Loucy (cell line): ENCODE results near the gene STAB2.

ENCODE experiments used
- H2AFZ ChIP-seq: fragments of 200-600 bp; sonication (generic); 2 replicates; pipeline ENCODE4 v1.6.0; 2016; ENCODE audit warnings: antibody characterized with exemption, mild to moderate bottlenecking, low read length, moderate library complexity
- H3F3A ChIP-seq: fragments of 200-600 bp; 2 replicates; pipeline ENCODE4 v1.6.0; 2016; ENCODE audit warnings: antibody characterized with exemption, low read depth, mild to moderate bottlenecking
- H3K27me3 ChIP-seq: fragments of 200-600 bp; sonication (generic); 2 replicates; pipeline ENCODE4 v1.6.1; 2014; ENCODE audit warnings: low read length, mild to moderate bottlenecking; ENCODE audit not compliant: insufficient read depth, poor library complexity, severe bottlenecking
- H3K36me3 ChIP-seq: fragments of 200-600 bp; sonication (generic); 2 replicates; pipeline ENCODE4 v1.6.1; 2016; ENCODE audit warnings: low read length; ENCODE audit not compliant: insufficient read depth
- H3K4me1 ChIP-seq: fragments of 200-600 bp; sonication (generic); 2 replicates; pipeline ENCODE4 v1.5.1; 2014; ENCODE audit warnings: low read length, mild to moderate bottlenecking; ENCODE audit not compliant: insufficient read depth, poor library complexity, severe bottlenecking
- H3K4me2 ChIP-seq: fragments of 200-600 bp; sonication (generic); 2 replicates; pipeline ENCODE4 v1.6.0; 2014; ENCODE audit warnings: antibody characterized with exemption, low read length, low read depth, mild to moderate bottlenecking; ENCODE audit not compliant: poor library complexity, severe bottlenecking
- H3K4me3 ChIP-seq: fragments of 200-600 bp; sonication (generic); 2 replicates; pipeline ENCODE4 v1.5.1; 2014; ENCODE audit warnings: low read length, mild to moderate bottlenecking, mixed read lengths; ENCODE audit not compliant: poor library complexity, severe bottlenecking
- H3K79me2 ChIP-seq: fragments of 200-600 bp; sonication (generic); 2 replicates; pipeline ENCODE4 v1.6.1; 2014; ENCODE audit warnings: low read length; ENCODE audit not compliant: insufficient read depth
- H3K9ac ChIP-seq: fragments of 200-600 bp; sonication (generic); 2 replicates; pipeline ENCODE4 v1.6.0; 2014; ENCODE audit warnings: mild to moderate bottlenecking, low read depth, low read length, moderate library complexity; ENCODE audit not compliant: poor library complexity, severe bottlenecking
- H3K9me2 ChIP-seq: fragments of 200-600 bp; sonication (generic); replicated peaks from 2 replicates; pipeline ENCODE4 v1.6.1; 2016; ENCODE audit warnings: low read depth, low read length, mixed read lengths
- H3K9me3 ChIP-seq: fragments of 200-600 bp; sonication (generic); 2 replicates; pipeline ENCODE4 v1.6.1; 2014; ENCODE audit warnings: mild to moderate bottlenecking, antibody characterized with exemption, low read length, low read depth; ENCODE audit not compliant: insufficient read depth
- H4K20me1 ChIP-seq: fragments of 200-600 bp; sonication (generic); 2 replicates; pipeline ENCODE4 v1.6.0; 2014; ENCODE audit warnings: antibody characterized with exemption, low read length, mild to moderate bottlenecking; ENCODE audit not compliant: insufficient read depth, poor library complexity, severe bottlenecking
- EZH2phosphoT487 ChIP-seq: fragments of 200-600 bp; IDR thresholded peaks from 2 replicates; pipeline ENCODE4 v1.6.1; 2018; ENCODE audit warnings: antibody characterized with exemption, mild to moderate bottlenecking, moderate library complexity, borderline replicate concordance
- TF ChIP-seq, protein P1 (sequence below): fragments of 200-600 bp; sonication (generic); conservative IDR thresholded peaks from 2 replicates; pipeline ENCODE4 v1.5.1; 2014; ENCODE audit warnings: mild to moderate bottlenecking, antibody characterized with exemption, low read length

The STAB2 gene

DNA sequence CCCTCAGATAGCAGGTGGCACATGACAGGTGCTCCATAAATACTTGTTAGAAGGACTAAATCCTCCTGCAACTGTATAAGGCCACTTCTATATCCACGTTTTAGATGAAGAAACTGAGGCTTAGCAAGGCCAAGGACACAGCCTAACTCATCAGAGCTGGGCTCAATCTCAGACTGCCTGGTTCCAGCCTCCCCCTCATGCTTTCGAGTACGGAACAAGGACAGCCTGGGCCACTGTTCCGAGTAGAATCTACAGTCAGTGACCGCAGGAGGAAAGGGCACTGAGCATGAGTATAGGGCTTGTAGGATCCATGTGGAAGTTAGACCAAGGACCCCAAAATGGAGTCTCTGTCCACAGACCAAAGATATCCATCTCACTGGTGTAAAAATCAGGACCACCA is 169.4 kb downstream of the STAB2 start:
- Histone ChIP-seq H3K9me2 (no peaks in the 10 kb centered on the region), H3K4me2 (no peak overlapping the region)
- TF ChIP-seq, protein P1, sequence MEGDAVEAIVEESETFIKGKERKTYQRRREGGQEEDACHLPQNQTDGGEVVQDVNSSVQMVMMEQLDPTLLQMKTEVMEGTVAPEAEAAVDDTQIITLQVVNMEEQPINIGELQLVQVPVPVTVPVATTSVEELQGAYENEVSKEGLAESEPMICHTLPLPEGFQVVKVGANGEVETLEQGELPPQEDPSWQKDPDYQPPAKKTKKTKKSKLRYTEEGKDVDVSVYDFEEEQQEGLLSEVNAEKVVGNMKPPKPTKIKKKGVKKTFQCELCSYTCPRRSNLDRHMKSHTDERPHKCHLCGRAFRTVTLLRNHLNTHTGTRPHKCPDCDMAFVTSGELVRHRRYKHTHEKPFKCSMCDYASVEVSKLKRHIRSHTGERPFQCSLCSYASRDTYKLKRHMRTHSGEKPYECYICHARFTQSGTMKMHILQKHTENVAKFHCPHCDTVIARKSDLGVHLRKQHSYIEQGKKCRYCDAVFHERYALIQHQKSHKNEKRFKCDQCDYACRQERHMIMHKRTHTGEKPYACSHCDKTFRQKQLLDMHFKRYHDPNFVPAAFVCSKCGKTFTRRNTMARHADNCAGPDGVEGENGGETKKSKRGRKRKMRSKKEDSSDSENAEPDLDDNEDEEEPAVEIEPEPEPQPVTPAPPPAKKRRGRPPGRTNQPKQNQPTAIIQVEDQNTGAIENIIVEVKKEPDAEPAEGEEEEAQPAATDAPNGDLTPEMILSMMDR, result no peak
- no peak for TF ChIP-seq EZH2phosphoT487

DNA sequence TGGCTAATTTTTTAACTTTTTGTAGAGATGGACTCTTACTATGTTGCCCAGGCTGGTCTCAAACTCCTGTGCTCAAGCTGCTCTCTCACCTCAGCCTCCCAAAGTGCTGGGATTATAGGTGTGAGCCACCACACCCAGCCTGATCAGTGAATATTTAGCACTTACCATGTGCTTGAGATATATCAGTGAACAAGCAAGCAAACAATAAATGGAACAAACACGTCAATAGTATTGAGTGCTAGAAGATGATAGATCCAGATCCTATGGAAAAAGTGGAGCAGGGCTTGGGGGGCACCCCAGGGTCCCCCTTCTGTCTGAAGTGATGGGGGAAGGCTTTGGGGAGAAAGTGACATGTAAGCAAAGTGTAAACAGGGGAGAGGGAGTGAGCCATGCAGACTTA is 170.2 kb downstream of the STAB2 start:
- Histone ChIP-seq H3F3A (no peaks in the 10 kb centered on the region), H3K9me2 (no peaks in the 10 kb centered on the region), H3K4me1 (no peaks in the 10 kb centered on the region), H3K36me3 (no peaks in the 10 kb centered on the region), H3K9ac (no peak overlapping the region), H3K4me3 (no peak overlapping the region), H4K20me1 (no peaks in the 10 kb centered on the region), H2AFZ (no peak overlapping the region), H3K4me2 (no peak overlapping the region), H3K79me2 (no peaks in the 10 kb centered on the region), H3K27me3 (no peaks in the 10 kb centered on the region), H3K9me3 (no peaks in the 10 kb centered on the region)
- TF ChIP-seq EZH2phosphoT487, result no peak
- TF ChIP-seq, protein P1, result no peak

More for the DNA sequence above, 169.4 kb downstream of the STAB2 start:
- Histone ChIP-seq H3K4me3 (no peak overlapping the region), H3K36me3 (no peaks in the 10 kb centered on the region), H3K4me1 (no peaks in the 10 kb centered on the region), H3K27me3 (no peaks in the 10 kb centered on the region), H4K20me1 (no peaks in the 10 kb centered on the region), H2AFZ (no peak overlapping the region), H3F3A (no peaks in the 10 kb centered on the region), H3K9me3 (no peaks in the 10 kb centered on the region), H3K9ac (no peak overlapping the region), H3K79me2 (no peaks in the 10 kb centered on the region)

DNA sequence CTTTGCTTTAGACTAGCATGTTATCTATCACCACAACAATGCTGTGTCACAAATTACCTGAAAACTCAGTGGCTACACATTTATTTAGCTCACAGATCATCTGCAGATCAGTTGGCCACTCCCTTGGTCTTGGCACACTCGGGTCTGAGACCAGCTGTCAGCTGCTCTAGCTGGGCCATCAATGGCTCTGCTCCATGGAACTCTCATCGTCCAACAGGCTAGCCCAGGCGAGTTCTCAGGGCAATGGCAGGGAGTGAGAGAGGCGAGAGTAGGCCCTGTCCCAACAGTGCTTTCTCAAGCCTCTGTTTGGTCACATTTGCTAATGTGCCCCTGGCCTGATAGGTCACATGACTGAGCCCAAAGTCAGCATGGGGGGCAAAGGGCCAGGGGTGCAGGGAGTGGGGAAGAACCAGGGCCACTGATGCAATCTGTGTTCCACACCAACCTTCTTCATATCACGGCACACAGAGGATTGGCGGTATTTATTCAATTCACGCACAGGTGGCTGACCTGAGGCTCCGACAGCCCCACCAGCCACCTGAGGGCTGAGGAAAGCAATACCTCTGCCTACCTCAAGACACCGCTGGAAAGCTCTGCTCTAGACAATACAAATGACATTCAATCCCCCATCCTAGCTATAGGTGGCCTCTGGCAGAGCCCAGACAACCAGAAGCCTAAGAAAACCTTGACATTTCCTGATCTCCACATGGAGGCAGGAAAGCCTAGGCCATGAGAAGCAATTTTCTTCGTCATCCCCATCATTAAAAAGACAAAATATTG is 171.4 kb downstream of the STAB2 start:
- Histone ChIP-seq H3K4me2 (no peak overlapping the region), H3K9ac (no peak overlapping the region), H2AFZ (no peak overlapping the region), H3K27me3 (no peaks in the 10 kb centered on the region), H3K4me3 (no peak overlapping the region), H4K20me1 (no peaks in the 10 kb centered on the region), H3F3A (no peaks in the 10 kb centered on the region), H3K9me3 (no peaks in the 10 kb centered on the region), H3K4me1 (no peaks in the 10 kb centered on the region), H3K79me2 (no peaks in the 10 kb centered on the region), H3K9me2 (no peaks in the 10 kb centered on the region), H3K36me3 (no peaks in the 10 kb centered on the region)
- TF ChIP-seq, protein P1, result no peak
- TF ChIP-seq EZH2phosphoT487, result no peak
